HepG2 (cell line): ENCODE data around the gene SPNS3. TPM values are rescaled to one million over a fixed set of nuclear protein-coding genes. Genes with fewer than 3 reads are reported as not detected.
A peak's percentile ranks its signal among the peaks of the same experiment; 100 is the strongest.

ENCODE experiments used
- BCL3 ChIP-seq: sonication (generic); formaldehyde crosslinking; IDR thresholded peaks from 2 replicates; pipeline ENCODE4 v1.5.1; 2020; ENCODE audit warnings: mild to moderate bottlenecking, missing genetic modification reagents, moderate library complexity
- BORCS8-MEF2B ChIP-seq: sonication (generic); formaldehyde crosslinking; IDR thresholded peaks from 2 replicates; pipeline ENCODE4 v1.8.0; 2022; ENCODE audit warnings: mild to moderate bottlenecking, missing genetic modification reagents
- IRF2 ChIP-seq: IDR thresholded peaks from 2 replicates; pipeline ENCODE4 v1.6.1; 2018; ENCODE audit warnings: missing genetic modification reagents, missing compliant biosample characterization
- KDM1A ChIP-seq: IDR thresholded peaks from 2 replicates; pipeline ENCODE4 v1.6.1; 2016; ENCODE audit warnings: missing compliant biosample characterization
- KDM6A ChIP-seq: IDR thresholded peaks from 2 replicates; pipeline ENCODE4 v1.6.1; 2016; ENCODE audit warnings: low read depth
- KLF11 ChIP-seq: IDR thresholded peaks from 2 replicates; pipeline ENCODE4 v1.6.1; 2016; ENCODE audit warnings: missing compliant biosample characterization
- POGZ ChIP-seq: sonication (generic); formaldehyde crosslinking; IDR thresholded peaks from 2 replicates; pipeline ENCODE4 v1.4.0; 2020; ENCODE audit warnings: mild to moderate bottlenecking, missing genetic modification reagents
- SAP130 ChIP-seq: IDR thresholded peaks from 2 replicates; pipeline ENCODE4 v1.6.1; 2016; ENCODE audit warnings: low read depth
- SNAPC4 ChIP-seq: sonication (generic); formaldehyde crosslinking; IDR thresholded peaks from 2 replicates; pipeline ENCODE4 v1.4.0; 2020; ENCODE audit warnings: mild to moderate bottlenecking, missing genetic modification reagents
- ZNF17 ChIP-seq: sonication (generic); formaldehyde crosslinking; IDR thresholded peaks from 2 replicates; pipeline ENCODE4 v1.5.0; 2020; ENCODE audit warnings: mild to moderate bottlenecking, missing genetic modification reagents
- ZNF337 ChIP-seq: sonication (generic); formaldehyde crosslinking; IDR thresholded peaks from 2 replicates; pipeline ENCODE4 v1.5.1; 2020; ENCODE audit warnings: missing genetic modification reagents, low read depth, mild to moderate bottlenecking, borderline replicate concordance
- ZSCAN30 ChIP-seq: sonication (generic); formaldehyde crosslinking; IDR thresholded peaks from 2 replicates; pipeline ENCODE4 v1.5.0; 2020; ENCODE audit warnings: mild to moderate bottlenecking, missing genetic modification reagents
- polyA plus RNA-seq, 8 experiments: library from polyadenylated mRNA; depleted of rRNA in 3 of 8; stranded (reverse) in 7 of 8; unstranded in 1 of 8; fragments of >200 nt; fragmentation: Illumina TruSeq in 4 of 8; extraction: Trizol in 4 of 8; gene quantifications; 2 replicates each; pipeline versions ENCODE4 v1.2.1 to v1.2.3, GENCODE V29; 2011 to 2016; ENCODE audit warnings: low read depth in 4 of 8, missing spikeins in 1 of 8, mixed read lengths in 1 of 8; ENCODE audit not compliant: insufficient read depth in 1 of 8
- total RNA-seq, 5 experiments: library from RNA; depleted of rRNA; stranded (reverse); fragments of >200 nt; fragmentation: Illumina TruSeq; extraction: Trizol; gene quantifications; 2 replicates each; pipeline ENCODE4 v1.2.3, GENCODE V29; 2016; ENCODE audit warnings: low read depth in 1 of 5
- TF ChIP-seq, protein P1 (sequence below): sonication (generic); formaldehyde crosslinking; IDR thresholded peaks from 2 replicates; pipeline ENCODE4 v1.4.0; 2020; ENCODE audit warnings: missing genetic modification reagents, low read depth, mild to moderate bottlenecking, borderline replicate concordance
- TF ChIP-seq, protein P2 (sequence below): sonication (generic); formaldehyde crosslinking; IDR thresholded peaks from 2 replicates; pipeline ENCODE4 v1.5.1; 2020; ENCODE audit warnings: missing genetic modification reagents, mild to moderate bottlenecking, borderline replicate concordance

SPNS3 gene
- total and polyA plus RNA-seq, 2 of the 13 experiments (the other 11 are each of a cell fraction or from before 2014, with no cell fraction given), result not detected

- TF ChIP-seq SNAPC4 (CRISPR knock-in tag) (no peak), KDM1A (no peak), KLF11 (CRISPR knock-in tag) (no peak), BORCS8-MEF2B (CRISPR knock-in tag) (no peak), POGZ (CRISPR knock-in tag) (no peak), SAP130 (CRISPR knock-in tag) (peak; percentile 61), IRF2 (0 out of 2 replicates have a peak, but pooled peaks have one; percentile 24), ZNF337 (CRISPR knock-in tag) (no peak), KDM6A (peak; percentile 42; the same call in 1 of the 2 replicates), BCL3 (peak; percentile 61; the same call in 1 of the 2 replicates), ZNF17 (CRISPR knock-in tag) (no peak), ZSCAN30 (no peak)
- TF ChIP-seq, protein P1, sequence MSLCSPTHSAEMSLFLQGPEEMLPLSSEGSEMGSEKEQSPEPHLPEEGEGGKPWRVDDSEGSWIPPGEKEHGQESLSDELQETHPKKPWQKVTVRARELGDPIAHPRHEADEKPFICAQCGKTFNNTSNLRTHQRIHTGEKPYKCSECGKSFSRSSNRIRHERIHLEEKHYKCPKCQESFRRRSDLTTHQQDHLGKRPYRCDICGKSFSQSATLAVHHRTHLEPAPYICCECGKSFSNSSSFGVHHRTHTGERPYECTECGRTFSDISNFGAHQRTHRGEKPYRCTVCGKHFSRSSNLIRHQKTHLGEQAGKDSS (CRISPR knock-in tag), result no peak; the same call in 1 of the 2 replicates
- TF ChIP-seq, protein P2, sequence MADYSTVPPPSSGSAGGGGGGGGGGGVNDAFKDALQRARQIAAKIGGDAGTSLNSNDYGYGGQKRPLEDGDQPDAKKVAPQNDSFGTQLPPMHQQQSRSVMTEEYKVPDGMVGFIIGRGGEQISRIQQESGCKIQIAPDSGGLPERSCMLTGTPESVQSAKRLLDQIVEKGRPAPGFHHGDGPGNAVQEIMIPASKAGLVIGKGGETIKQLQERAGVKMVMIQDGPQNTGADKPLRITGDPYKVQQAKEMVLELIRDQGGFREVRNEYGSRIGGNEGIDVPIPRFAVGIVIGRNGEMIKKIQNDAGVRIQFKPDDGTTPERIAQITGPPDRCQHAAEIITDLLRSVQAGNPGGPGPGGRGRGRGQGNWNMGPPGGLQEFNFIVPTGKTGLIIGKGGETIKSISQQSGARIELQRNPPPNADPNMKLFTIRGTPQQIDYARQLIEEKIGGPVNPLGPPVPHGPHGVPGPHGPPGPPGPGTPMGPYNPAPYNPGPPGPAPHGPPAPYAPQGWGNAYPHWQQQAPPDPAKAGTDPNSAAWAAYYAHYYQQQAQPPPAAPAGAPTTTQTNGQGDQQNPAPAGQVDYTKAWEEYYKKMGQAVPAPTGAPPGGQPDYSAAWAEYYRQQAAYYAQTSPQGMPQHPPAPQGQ (CRISPR knock-in tag), result no peak
These were observed 47.5 kb downstream of the SPNS3 start (continued) for GRCh38 chr17:4480929-4481898.
